ENCODE data around the gene TJP1. TPM values are rescaled to one million over a fixed set of nuclear protein-coding genes. Genes with fewer than 3 reads are reported as not detected.
"Not testable (repeated sequence)": the region's sequence is repeated elsewhere in the genome, so short reads cannot be mapped to it uniquely, and the experiment has no call there.

Gene TJP1
- polyA plus RNA-seq, 12 donors, result 35.9 to 121 (median 49.2) TPM

DNA sequence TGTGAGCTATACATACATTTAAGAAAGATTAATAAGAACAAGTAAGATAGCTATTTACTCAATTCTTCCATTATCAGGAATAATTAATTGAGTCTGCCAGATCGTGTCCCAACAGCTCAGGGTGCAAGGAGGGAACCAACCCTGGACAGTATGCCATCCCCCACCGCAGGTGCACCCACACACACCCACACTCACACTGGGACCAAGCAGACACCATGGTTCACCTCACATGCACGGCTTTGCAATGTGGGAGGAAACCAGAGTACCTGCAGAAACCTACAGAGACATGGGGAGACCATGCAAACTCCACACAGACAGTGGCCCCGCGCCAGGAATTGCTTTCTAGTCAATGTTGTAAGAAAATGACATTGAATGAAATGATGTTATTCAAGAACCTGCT lies 20.0 kb upstream of the TJP1 start:
- no peak for DNase-seq

DNA sequence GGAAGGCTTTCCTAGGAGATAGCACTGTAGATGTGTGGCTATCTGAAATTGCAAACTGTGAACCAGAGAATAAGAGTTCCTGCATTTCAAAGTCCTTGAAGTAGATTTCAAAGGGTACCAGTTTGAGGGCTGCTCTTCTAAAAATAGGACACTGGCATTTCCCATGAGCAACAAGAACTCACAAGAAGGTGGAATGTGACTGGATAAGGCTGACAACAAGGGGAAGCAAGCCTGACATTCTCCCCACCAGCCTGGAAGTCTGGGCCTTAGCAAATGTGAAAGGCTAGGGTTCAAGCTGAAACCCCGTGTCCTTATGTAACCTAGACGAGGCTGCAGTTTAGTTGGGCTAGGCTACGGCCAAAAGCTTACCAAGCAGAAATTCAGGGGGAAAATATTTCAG lies 18.7 kb upstream of the TJP1 start:
- DNase-seq, result no peak

DNA sequence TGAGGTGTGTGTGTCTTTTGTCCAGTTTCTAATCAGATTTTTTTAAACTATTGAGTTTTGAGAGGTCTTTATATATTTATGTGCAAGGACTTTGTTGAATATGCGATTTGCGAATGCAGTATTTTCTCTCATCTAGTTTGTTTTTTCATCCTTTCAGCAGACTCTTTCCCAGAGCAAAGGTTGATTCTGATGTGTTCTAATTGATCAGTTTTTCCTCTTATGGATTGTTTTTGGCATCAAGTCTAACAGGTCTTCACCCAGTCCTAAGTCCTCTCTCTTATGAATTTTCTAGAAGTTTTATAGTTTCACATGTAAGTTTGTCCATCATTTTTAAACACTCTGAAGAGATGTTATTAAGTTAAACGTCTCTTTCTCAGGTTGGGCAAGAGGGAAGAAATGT lies 17.8 kb upstream of the TJP1 start:
- no peak for DNase-seq

DNA sequence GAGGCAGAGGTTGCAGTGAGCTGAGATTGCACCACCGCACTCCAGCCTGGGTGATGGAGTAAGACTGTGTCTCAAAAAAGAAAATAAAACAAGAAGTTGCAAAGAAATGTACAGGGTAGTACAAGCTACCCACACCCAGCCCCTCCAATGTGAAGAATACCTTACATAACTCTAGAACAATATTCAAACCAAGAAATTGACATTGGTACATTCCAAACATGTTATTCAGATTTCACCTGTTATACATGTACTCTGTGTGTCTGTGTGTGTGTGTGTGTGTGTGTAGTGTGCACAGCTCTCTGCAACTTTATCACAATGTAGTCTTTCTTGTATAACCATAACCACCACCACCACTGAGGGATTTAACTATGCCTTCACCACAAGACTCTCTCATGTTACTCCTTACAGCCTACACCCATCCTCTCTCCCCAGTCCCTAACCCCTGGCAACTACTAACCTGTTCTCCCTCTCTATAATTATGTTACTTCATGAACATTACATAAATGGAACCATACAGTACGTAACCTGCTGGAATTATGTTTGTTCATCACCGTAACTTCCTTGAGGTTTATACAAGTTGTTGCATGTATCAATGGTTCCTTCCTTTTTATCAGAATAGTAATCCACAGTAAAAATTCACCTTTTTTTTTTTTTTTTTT lies 16.2 kb upstream of the TJP1 start:
- no peak for DNase-seq

DNA sequence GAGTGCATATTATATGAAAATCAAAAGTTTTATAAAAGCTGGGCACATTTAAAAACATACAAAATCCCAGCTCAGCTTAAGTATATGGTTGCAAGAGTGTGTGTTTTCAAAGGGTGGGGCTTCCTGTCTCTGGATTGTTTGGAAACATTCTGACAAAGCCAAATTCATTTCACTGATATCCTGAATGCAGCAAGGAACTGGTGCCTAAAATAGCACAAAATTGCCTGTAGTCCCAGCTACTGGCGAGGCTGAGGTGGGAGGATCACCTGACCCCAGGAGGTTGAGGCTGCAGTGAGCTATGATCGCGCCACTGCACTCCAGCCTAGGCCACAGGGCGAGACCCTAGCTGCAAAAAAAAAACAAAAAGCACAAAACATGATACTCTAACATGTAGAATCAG lies 13.0 kb upstream of the TJP1 start:
- DNase-seq, result peak; percentile 34

DNA sequence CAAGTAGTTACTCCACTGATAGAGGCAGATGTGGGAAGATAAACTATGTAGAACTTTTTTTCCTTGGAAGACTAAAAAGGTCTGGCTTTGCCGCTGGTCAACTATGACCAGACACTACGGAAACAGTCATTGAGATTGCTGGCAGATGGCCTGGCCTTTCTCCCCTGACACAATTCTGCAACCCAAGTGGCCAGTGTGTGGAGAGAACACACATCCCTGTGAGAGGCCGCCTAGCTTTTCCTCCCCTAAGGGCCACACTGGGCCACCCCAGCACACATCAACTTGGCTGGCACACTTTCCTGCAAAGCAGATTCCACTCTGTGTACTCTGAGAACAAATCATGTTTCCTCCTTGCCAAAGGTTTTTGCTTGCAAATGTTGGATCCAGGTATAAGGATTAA lies 10.4 kb upstream of the TJP1 start:
- DNase-seq, result no peak

DNA sequence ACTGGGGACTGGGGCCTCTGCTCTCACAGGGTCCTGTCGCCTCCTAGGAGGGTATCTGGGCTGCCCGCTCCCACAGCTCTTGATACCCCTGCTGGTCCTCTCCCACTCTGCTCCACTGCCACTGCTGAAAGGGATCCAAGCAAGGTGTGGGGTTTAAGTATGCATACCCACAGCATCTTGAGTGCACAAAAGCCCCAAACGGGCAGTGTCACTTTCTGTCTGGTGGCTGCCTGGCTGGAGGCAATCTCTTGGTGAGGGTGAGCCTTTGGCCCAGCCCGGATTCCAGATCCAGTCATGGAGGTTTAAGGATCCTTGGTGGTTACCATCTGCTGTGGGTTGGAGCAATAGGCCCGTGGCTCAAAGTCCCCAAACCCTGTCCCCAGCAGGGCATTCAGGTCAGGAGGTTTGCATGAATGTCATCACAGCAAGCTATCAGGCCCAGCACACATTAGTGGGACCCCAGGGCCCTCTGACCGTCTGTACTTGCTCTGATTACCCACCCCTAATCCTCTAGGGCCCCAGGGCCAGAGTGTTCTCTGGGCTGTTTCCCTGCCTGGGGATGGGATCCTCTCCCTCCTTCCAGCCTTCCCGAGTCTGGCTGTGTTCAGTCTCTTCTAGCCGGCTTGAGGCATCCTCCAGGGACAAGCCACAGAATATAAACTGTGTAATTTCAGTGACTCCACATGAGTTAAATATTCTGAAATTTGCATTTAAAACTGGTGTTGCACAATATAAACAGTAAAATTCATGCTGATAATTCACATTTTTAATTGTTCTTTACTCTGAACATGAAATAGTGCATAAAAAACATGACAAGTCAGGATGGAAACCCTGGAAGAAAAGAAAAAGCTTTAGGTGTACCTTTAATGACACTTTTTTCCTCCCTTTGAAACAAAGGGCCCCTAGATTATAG lies 4.9 kb upstream of the TJP1 start:
- DNase-seq, result no peak

DNA sequence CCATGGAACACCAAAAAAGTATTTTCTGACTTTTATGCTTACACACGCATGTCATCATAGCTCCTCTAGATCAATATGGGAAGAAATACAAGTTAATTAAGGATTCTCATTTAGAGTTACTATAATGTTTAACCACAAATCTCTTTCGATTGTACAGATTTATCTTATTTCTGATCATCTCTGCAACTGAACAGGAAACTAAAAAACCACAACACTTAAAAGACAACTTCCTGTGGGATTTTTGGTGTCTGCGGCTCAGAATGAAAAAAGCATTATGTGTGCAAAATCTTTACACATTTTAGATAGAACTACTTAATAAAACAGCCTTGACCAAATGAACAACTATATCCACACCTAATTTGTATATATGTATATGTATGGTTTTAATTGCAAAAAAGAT lies 3.0 kb upstream of the TJP1 start:
- no peak for DNase-seq

DNA sequence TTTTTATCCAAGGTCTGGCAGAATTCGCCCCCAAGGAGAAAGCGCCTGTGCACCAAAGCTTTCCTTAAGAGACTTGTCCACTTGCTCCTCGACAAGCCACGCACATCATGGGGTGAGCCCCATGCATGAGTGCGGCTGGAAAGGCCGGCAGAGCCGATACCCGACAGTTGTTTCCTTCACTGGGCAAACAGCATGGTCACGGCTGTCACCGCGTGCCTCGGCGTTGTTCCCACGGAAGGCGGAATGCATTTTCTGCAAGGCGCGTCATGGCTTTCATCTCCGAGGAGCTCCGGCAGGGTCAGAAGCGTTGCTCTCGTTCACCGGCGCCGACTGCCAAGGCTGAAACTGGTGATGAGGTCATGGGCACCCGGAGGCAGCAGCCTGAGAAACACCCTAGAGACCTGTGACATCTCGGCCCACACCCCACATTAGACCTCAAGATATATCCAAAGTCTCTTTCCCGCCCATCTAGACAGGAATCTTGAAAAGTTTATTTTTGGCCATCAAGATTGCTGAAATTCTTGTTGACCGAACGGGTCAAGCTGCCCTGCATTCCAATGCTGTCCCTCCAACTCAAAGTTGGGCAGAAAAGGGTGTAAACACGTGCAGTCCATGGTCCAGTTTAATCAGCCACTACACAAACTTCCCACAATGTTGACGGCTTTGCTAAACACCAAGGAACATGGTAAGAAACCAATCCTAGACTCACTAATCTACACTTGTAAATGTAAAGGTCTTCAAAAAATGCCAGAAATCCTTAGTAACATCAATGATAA lies 604 bp upstream of the TJP1 start:
- peak; percentile 58 for DNase-seq

DNA sequence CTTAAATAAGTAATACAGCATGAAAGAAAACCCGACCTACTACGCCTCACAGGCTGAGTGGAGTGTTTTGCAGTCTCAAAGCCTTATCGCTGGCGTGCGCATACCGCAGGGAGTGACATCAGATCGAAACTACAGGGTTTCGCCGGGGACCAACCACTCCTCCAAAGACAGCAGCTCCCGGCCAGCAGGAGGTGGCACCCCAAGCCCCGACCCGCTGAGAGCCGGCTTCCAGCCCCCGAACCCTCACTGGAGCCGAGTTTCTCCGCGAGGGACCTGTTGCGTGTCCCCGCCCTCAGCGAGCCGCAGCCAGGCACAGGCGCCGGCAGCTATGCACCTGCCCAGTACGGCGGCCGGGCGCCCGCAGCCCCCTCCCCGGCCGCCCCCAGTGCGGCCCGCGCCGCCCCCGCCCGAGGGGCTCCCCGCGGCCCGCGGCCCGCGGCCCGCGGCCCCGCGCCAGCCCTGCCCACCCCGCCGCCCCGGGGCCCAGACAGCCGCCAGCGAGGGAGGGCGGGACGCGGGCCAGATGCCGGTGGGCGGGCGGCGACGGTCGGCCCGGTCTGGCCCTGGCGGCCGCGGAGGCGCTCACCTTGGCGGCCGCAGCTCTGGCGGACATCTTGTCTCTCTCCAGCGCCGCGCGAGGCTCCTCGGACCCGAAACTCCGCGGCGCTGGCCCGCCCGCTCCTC lies 710 bp downstream of the TJP1 start:
- peak; percentile 56 for DNase-seq

DNA sequence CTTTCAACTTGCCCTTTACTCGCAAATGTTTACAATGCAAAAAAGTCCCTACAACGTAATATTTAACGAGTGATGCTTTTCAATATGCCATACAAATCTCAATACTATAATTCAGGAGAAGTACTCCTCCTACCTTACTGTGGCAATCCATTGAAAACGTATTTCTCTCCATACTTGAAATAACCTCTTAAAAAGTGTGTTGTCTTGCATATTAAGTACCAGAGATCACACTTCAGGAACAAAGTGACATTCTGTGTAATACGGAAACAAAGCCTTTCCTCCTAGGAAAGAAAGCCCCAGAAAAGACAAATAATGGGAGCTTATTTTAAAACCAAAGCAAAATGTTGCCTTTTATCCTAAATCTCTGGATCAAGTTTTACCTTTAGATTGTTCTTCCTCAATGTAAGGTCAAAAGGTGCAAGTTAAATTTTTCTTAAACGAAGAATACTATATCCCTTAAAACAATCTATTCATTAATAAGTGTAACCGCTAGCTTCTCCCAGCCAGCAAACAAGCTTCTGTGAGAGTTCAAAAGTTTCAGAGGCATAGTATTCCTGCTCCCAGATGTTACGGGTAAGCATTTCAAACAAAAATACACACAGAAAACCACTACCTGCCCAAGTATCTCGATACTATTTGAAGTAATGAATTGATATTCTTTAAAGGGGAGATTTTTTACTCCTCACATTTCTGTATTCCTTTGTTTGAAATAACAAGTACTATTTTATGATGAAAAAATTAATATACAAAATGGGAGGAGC lies 1.7 kb downstream of the TJP1 start:
- DNase-seq, result no peak

DNA sequence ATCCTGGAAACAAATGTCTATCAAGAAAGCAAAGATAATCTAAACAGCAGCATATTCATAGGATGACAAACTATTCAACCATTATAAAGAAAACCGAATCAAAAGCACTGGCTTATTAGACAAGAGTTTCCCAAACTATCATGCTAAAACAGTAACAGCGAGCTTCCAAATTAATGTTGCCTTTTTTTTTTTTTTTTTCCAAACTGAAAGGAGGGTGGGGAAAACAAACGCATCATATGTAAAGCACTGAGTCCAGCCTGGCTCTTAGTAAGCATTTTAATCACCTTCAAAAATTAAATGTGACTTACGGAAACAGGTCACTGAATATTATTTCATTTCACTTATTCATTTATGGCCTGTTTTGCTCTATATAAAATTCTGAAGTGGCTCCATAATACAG lies 2.3 kb downstream of the TJP1 start:
- no peak for DNase-seq

DNA sequence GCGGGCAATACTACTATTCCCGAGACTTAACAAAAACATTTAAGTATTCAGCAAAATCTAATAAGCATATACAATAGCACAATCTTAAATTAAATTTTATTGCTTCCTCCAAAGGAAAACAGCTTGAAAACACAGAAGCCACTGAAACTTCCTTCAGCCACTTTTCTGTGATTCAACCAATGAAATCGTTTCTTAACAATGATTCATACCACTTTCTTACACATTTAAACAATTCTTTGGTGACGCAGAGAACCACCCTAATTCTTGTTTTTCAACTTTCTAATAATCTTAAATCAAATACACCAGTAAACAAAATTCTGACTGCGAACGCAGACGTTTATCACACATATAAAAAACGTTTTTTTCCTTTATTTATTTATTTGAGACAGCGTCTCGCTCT lies 4.1 kb downstream of the TJP1 start:
- DNase-seq, result no peak

DNA sequence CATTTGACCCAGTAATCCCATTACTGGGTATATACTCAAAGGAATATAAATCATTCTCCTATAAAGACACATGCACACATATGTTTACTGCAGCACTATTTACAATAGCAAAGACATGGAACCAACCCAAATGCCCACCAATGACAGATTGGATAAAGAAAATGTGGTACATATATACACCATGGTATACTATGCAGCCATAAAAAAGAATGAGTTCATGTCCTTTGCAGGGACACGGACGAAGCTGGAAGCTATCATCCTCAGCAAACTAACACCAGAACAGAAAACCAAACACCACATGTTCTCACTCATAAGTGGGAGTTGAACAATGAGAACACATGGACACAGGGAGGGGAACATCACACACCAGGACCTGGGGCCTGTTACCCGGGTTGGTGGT lies 4.8 kb downstream of the TJP1 start:
- DNase-seq, result not testable (repeated sequence)

DNA sequence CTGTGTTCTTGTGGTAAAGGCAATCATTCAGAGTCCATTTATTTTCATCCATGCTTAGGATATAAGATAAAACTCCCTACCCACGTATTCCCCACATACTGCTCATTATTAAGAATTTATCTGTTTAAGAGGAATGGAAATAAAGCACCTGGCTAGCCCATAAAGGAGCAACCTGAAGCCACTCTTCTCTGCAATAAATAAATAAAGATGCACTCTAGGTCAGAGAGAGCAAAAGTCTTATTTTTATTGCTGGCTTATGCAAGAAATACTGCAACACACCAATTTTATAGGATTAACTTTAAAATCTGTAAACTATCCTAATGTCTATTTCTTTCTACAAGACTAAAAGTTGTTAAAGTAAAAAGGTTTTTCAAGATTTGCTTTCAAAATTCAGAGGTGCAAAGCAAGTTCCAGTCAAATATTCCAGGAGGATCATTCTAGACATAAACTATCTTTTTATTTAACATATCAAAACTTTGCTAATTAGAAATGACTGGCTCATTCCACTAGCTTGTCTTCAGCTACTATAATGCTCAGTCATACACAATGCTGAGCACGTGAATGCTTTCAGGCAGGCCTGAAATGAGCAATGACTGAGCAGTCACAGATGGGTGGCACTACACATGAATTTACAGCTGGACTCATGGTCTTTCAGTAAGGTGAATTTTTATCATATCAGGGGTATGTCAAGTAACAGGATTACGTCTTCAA lies 7.1 kb downstream of the TJP1 start:
- DNase-seq, result no peak

DNA sequence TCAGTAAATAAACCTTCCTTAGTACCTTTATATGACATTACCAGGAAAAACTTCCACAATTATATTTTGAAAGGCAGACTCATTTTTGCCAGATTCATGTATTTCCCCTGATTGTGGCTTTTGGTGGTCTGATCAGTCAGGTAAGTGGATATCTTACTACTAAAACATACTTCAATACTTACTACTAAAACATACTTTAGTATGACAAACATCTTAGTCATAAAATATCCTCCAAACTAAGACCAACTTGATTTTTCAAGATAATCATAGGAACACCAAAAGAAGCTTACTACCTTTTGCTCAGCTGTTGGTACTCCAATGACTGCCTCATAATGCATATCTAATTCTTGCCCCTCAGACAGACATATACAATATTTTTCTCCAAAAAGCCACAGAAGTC lies 9.3 kb downstream of the TJP1 start:
- no peak for DNase-seq

DNA sequence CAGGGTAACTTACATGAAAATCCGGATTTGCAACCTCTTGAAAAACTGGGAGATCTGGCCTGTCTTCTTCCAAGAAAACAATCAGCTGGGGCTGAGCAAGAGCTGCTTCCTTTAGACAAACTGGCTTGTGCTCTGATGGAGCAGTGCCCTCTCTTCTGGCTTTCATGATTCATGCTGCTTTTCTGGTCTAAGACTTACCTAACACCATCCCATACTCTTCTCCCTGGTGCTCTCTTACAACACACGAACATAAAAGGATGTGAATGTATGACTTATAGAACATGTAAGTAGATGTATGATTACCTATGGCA lies 9.9 kb downstream of the TJP1 start:
- DNase-seq, result no peak

DNA sequence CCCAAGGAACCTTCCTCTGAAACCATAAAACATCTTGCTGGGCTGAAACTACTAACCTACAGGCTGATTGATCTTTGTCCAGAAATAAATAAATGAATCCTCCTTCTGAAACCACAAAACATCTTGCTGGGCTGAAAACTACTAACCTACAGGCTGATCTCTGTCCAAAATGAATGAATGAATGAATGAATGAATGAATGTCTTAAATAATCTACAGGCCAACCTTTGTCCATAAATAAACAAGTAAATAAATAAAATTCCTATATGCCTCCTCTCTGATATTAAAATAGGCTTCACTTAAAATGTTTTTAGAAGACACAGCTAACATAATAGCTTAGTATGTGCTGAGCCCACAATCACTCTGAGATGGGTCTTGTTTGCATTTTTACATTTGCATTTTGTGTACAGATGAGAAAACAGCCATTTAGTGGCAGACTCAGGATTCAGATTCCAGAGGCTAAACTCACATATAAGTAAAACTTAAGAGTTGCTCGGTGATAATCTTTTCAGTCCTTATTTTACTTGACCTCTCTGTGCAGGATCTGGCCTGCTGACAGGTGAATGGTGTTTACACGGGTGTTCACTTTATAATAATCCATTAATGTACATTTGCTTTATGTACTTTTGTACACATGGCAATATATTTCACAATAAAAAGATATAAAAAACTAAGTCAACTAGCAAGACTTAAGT lies 10.4 kb downstream of the TJP1 start:
- no peak for DNase-seq

DNA sequence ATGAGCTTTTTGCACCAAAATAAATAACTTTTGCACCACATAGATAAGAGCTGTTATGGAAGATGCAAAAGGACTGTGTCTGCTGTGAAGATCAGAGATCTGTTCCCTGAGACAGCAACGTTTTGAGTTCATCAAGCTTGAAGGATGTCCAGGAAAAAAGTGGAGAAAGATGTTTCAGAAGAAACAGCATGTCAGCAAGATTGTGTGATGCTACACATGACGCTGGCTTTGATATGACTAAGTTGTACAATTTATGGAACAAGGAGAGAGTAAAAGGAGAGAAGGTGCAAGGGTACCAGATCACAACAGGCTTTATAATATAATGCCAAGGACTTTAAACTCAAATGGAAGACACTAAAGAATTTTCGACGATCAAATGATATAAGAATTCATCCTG lies 16.6 kb downstream of the TJP1 start:
- DNase-seq, result no peak

DNA sequence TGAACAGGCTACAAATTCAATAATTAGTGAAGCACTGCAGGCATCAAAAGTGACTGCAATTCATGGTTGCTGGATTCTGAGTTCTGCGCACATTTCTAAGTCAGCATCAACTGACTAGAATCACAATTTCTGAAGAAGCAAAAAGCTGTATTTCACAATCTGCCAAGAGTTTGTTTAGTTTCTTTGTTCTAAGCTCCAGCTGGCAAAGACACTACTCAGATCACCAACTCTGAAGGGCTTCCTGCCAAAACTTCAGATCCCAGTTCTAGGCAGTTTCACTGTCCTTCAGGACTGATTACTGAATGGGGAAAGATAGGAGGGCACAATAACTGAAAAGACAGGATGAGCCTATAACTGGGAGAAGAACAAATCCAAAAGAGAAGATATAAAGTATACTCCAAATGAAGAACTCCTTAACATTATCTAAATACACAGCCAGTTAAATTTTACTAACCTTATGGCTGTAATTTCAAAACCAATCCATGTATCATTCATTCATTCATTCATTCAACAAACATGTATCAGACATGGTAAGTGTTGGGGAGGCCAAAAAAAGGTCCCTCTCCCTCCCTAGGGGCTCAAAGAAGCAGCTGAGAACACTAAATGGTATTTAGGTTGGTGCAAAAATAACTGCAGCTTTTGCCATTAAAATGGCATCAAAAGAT lies 17.1 kb downstream of the TJP1 start:
- no peak for DNase-seq

Data from muscle of arm (tissue), 12 donors.